HG02884 (cell line): Measurements from ENCODE around the gene KHNYN.

Source experiments
- ATAC-seq: cut with Tn5 transposase; IDR thresholded peaks from one replicate; pipeline ENCODE4 v1.9.1; 2021; ENCODE audit warnings: mild to moderate bottlenecking, moderate library complexity; ENCODE audit not compliant: unreplicated experiment

The KHNYN gene

GRCh38 chr14:24399999-24400718, 29.6 kb upstream of the KHNYN start:
- ATAC-seq: no peak

- no peak for ATAC-seq
These were observed 27.7 kb upstream of the KHNYN start for GRCh38 chr14:24401810-24402702.

GRCh38 chr14:24403294-24403998, 26.3 kb upstream of the KHNYN start:
- no peak for ATAC-seq

DNA sequence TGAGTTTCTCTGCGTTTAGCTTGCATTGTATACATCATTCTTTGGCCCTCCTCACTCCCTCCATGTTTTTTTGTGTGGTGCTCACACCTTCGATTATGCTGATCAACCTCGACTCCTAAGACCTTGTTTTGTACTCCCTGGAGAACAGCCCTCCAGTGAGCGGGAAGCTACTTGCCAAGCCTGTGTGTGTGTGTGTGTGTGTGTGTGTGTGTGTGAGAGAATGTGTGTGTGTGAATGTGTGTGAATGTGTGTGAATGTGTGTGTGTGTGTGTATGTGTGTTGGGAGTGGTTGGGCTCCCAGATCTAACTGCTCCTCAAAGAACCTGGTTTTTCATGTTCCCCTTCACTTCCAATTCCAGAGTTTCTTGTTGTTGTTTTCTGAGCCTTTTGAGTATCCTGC, 24.9 kb upstream of the KHNYN start:
- no peak for ATAC-seq

DNA sequence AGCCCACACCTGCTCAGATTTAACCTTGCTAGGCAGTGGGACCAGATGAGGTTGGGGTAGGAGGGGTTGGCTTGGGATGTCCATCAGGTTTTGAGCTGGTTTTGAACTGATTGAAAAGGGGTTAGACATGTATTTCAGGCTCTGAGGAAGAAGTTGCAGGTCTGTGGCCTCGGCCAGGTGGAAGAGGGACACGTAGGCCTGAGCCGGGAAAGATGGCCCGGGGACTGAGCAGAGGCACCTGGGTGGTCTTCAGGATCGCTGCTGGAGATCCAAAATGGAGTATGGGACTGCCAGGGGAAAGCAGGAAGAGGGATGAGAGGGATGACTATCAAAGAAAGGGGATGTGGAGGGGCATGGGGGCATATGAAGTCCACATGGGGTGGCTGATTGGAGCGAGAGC, 23.3 kb upstream of the KHNYN start:
- no peak for ATAC-seq

DNA sequence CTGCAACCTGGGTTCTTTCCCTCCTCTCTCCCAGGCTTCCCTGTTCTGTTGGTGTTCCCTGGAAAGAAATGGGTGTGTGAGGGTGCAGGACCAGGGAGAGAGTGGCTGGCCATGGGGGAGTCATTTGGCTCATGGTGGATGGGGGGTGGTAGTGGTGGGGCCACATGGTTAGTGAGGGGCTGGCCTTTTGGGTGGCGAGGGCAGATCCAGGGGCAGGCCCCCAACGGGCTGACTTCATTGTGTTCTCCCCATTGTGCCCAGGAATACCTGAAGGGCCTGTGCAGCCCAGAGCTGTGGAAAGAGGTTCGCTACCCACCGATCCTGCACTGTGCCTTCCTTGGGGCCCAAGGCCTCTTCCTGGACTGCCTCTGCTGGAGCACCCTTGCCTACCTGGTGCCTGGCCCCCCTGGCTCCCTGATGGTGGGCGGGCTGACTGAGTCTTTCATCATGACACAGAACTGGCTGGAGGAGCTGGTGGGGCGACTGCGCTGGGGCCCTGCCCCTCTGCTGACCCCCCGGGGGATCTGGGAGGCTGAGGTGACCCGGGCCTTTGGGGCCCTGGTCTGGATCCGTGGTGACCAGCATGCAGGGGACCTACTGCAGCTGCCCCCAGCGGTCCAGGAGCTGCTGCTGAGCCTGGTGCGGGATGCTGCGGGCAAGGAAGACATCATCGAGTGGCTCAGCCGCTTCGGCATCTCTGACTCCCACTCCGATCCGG, 22.0 kb upstream of the KHNYN start:
- ATAC-seq: no peak

- no peak for ATAC-seq
These were observed 21.0 kb upstream of the KHNYN start for GRCh38 chr14:24408764-24409163.

- ATAC-seq: no peak
These were observed 20.6 kb upstream of the KHNYN start for GRCh38 chr14:24409192-24409591.

GRCh38 chr14:24409956-24410355, 19.8 kb upstream of the KHNYN start:
- no peak for ATAC-seq

DNA sequence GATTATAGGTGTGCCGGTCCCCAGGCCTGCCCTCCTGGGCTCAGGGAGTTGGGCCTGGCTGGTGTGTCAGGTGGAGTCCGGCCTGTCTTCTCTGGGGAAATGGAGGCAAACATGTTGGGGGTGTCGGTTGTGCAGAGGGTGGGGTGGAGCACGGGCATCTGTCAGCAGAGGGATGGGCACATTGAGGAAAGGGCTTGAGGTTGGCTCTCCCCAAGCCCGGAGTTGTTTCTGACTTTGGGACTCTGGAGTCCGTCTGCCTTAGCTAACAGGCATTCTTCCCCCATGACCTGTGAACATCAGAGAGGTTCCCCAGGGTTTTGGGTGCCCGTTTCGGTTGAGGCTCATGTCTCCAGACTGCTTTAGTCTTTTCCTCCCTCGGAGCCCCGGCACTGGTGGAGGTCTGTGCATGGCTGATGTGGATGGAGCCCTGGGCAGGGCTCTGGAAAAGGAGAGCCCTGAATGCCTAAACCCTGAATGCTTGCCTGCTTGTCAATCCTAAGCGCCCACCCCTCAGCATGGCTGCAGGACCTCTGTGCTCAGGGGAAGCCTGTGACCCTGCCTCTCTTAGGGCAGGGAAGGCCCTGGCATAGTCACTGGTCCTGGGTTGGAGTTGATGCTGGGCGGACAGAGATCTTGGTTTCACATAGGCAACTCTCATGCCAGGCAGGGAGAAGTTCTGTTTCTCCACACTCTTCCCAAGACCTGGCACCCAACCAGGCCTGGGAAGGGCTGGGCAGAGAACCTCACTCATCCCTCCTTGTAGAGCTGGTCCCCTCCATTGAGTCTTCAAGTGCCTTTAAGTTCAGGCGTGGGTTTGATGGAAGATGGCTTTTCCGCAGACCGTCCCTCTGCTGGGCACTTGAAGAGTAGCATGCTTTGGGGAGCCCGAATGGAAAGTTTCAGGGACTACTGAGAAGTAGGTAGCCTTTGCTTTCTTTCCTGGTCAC, 18.0 kb upstream of the KHNYN start:
- ATAC-seq: no peak

- ATAC-seq: no peak
These were observed 15.7 kb upstream of the KHNYN start for GRCh38 chr14:24414077-24414476.

GRCh38 chr14:24414732-24415420, 14.9 kb upstream of the KHNYN start:
- ATAC-seq: no peak

- no peak for ATAC-seq
These were observed 14.1 kb upstream of the KHNYN start for GRCh38 chr14:24415421-24416253.

DNA sequence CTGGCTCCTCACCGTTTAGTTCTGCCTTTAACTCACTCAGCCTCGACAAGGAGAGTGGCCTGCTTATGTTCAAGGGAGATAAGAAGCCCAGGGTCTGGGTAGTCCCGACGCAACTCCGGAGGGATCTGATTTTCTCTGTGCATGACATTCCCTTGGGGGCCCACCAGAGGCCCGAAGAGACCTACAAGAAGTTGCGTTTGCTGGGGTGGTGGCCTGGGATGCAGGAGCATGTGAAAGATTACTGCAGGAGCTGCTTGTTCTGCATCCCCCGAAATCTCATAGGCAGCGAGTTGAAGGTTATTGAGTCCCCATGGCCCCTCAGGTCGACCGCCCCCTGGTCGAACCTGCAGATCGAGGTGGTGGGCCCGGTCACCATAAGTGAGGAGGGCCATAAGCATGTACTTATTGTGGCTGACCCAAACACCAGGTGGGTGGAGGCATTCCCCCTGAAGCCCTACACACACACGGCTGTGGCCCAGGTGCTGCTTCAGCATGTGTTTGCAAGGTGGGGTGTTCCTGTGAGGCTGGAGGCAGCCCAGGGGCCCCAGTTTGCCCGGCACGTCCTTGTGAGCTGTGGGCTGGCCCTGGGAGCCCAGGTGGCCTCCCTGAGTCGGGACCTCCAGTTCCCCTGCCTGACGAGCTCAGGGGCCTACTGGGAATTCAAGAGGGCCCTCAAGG, 13.4 kb upstream of the KHNYN start:
- ATAC-seq: no peak

DNA sequence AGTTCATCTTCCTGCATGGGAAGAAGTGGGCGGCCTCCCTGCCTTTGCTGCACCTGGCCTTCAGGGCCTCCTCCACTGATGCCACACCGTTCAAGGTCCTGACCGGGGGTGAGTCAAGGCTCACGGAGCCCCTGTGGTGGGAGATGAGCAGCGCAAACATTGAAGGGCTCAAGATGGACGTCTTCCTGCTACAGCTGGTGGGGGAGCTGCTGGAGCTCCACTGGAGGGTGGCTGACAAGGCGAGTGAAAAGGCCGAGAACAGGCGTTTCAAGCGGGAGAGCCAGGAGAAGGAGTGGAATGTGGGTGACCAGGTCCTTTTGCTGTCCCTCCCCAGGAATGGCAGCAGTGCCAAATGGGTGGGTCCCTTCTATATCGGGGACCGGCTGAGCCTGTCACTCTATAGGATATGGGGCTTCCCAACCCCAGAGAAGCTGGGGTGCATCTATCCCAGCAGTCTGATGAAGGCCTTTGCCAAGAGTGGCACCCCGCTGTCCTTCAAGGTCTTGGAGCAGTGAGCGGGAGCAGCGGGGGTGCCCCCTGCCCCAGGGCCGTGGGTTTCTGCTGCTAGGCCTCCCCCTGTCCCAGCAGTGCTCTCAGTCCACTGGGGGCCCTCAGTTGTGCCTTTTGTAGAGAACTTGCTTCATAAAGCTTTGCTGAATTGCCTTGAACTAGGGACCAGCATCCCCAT, 12.7 kb upstream of the KHNYN start:
- ATAC-seq: no peak

DNA sequence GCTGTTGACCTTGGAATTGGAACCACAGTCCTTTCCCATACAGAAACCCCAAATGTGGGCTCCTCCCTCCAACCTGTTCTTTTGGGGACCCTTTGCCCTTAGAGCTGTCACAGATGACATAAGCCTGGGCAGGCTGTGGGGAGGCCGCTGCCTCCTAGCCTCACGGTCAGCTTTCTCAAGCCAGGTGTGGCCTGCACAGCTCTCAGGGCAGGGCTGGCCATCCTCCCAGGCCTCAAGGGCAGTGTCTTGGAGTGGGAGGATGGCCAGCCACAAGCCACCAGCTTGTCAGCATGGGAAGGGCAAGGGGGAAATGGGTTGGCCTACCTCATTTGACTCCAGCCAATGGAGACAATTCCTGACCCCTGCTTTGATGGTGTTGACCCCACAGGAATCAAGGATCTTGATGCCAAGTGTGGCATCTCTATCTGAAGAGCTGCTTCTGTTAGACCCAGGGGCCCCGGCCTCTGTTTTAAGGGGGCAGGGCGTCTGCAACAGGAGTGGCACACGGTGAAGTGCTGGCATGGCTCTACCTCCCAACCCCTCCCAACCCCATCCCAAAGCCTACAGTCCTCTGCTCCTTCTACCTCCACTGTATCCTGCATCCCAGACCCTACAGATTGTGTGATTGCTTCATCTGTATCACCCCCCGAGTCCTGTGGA, 11.8 kb upstream of the KHNYN start:
- no peak for ATAC-seq

DNA sequence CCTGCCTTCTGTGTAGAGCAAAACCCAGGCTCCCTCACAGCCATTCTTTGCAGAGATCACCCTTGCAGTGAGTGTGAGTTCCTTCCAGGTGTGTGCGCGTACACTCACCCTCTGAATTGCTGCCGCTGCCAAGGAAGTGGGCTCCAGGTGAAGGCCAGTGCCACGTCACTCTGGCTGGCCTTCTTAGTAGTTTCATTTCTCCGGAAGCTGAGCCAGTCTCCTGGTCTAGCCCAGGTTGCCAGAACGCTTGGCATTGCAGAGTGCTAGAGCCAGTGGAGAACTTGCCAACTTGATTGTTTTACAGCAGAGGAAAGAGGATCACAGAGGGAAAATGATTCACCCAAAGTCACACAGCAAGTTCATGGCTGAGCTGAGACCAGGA, 11.3 kb upstream of the KHNYN start:
- ATAC-seq: no peak
